ENCODE results near the gene ERMARD.

The ERMARD gene

GRCh38 chr6:169792306-169793015 is 41.0 kb downstream of the ERMARD start:
- TF ChIP-seq CTCF (IDR thresholded peaks at IDR 0.05; ENCODE audit: low read depth, low read length), result no peak
- no peak for DNase-seq (ENCODE audit: low read depth in 2 of 2)
- no peak overlapping the region for H3K4me3 ChIP-seq (replicated peaks in 1 of 2; ENCODE audit: low read depth in 2 of 2, low read length in 2 of 2)

GRCh38 chr6:169793408-169793807 is 42.0 kb downstream of the ERMARD start:
- no peak for TF ChIP-seq CTCF (IDR thresholded peaks at IDR 0.05; ENCODE audit: low read depth, low read length)
- DNase-seq (ENCODE audit: low read depth in 2 of 2), result no peak
- no peak overlapping the region for H3K4me3 ChIP-seq (replicated peaks in 1 of 2; ENCODE audit: low read depth in 2 of 2, low read length in 2 of 2)

- DNase-seq (ENCODE audit: low read depth in 2 of 2), result no peak
- no peak overlapping the region for H3K4me3 ChIP-seq (replicated peaks in 1 of 2; ENCODE audit: low read depth in 2 of 2, low read length in 2 of 2)
These were observed 43.1 kb downstream of the ERMARD start for GRCh38 chr6:169794317-169795055.

GRCh38 chr6:169795196-169795595 is 43.8 kb downstream of the ERMARD start:
- no peak overlapping the region for H3K4me3 ChIP-seq (replicated peaks in 1 of 2; ENCODE audit: low read depth in 2 of 2, low read length in 2 of 2)
- no peak for DNase-seq (ENCODE audit: low read depth in 2 of 2)
- TF ChIP-seq CTCF (IDR thresholded peaks at IDR 0.05; ENCODE audit: low read depth, low read length), result no peak

More at GRCh38 chr6:169794317-169795055, 43.1 kb downstream of the ERMARD start:
- TF ChIP-seq CTCF (IDR thresholded peaks at IDR 0.05; ENCODE audit: low read depth, low read length), result no peak

GRCh38 chr6:169798764-169799473 is 47.5 kb downstream of the ERMARD start:
- TF ChIP-seq CTCF (IDR thresholded peaks at IDR 0.05; ENCODE audit: low read depth, low read length), result no peak
- no peak overlapping the region for H3K4me3 ChIP-seq (replicated peaks in 1 of 2; ENCODE audit: low read depth in 2 of 2, low read length in 2 of 2)

GRCh38 chr6:169799474-169799926 is 48.1 kb downstream of the ERMARD start:
- no peak for DNase-seq (ENCODE audit: low read depth in 2 of 2)
- TF ChIP-seq CTCF (IDR thresholded peaks at IDR 0.05; ENCODE audit: low read depth, low read length), result no peak
- H3K4me3 ChIP-seq (replicated peaks in 1 of 2; ENCODE audit: low read depth in 2 of 2, low read length in 2 of 2), result no peak overlapping the region

More at GRCh38 chr6:169798764-169799473, 47.5 kb downstream of the ERMARD start:
- DNase-seq (ENCODE audit: low read depth in 2 of 2), result no peak
